Measurements from ENCODE around the gene IRAG1. TPM values are rescaled to one million over a fixed set of nuclear protein-coding genes. Genes with fewer than 3 reads are reported as not detected.

Gene IRAG1
- total and polyA plus RNA-seq, 2 of the 13 experiments (the other 11 are each of a cell fraction or from before 2014, with no cell fraction given) = 0.13 to 0.20 TPM

DNA sequence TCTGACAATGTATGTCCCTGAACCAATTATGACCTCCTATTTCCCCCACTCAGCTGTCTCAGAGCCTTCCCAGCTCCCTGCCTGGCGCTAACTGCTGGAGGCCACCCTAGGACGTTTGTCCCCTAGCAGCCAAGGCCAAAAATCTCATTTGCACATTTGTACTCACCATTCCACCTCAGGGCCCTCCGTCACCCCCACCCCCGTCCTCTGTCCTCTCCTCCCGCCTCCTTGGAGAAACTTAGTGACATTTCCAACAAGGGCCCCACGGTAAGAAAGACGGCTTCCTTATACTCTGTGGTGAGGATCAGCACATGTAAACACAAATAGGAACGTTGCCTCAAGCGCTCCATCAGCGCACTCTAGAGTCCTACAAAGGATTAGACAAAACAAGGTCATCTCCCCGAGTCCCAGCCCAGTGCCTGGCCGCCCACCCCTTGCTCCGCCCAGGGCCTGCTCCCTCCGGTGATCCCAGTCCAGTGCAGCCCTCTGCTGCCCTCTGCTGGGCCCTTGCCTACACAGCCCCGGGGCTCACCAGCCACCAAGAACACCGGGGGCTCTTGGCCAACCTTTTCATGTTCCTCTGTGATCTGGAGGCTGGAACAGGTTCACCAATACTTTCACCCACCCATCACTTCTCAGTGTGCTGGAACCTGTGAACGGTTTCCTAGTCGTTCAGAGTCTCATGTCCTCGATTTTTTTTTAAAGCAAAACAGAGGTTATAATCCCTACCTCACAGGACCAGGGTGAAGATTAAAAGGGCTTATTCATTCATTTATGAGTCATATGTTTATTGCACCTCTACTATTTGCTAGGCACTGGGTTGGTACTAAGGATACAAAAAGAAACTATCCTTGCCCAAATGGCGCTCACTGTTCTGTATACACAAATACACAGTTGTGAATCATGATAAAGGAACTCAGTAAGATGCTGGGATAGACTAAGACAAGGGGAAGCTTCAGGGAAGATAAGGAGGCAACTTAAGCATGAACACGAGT is 42.2 kb upstream of the IRAG1 start (continued):
- TF ChIP-seq, protein P1, sequence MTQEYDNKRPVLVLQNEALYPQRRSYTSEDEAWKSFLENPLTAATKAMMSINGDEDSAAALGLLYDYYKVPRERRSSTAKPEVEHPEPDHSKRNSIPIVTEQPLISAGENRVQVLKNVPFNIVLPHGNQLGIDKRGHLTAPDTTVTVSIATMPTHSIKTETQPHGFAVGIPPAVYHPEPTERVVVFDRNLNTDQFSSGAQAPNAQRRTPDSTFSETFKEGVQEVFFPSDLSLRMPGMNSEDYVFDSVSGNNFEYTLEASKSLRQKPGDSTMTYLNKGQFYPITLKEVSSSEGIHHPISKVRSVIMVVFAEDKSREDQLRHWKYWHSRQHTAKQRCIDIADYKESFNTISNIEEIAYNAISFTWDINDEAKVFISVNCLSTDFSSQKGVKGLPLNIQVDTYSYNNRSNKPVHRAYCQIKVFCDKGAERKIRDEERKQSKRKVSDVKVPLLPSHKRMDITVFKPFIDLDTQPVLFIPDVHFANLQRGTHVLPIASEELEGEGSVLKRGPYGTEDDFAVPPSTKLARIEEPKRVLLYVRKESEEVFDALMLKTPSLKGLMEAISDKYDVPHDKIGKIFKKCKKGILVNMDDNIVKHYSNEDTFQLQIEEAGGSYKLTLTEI (CRISPR knock-in tag; conservative IDR thresholded peaks at IDR 0.05) = no peak
- TF ChIP-seq RBM22 (optimal IDR thresholded peaks at IDR 0.05; ENCODE audit: low read length) (no peak), ZNF138 (CRISPR knock-in tag; IDR thresholded peaks at IDR 0.05; ENCODE audit: low read depth) (no peak), ZNF879 (CRISPR knock-in tag; IDR thresholded peaks at IDR 0.05) (0 out of 2 replicates have a peak, but pooled peaks have one; percentile 40), ZNF737 (CRISPR knock-in tag; IDR thresholded peaks at IDR 0.05; ENCODE audit: borderline replicate concordance) (no peak), NFKB2 (CRISPR knock-in tag; IDR thresholded peaks at IDR 0.05; ENCODE audit: borderline replicate concordance) (peak; percentile 57; the same call in 1 of the 2 replicates), MAFF (IDR thresholded peaks at IDR 0.05; ENCODE audit: low read depth, low read length) (no peak), KLF6 (CRISPR knock-in tag; IDR thresholded peaks at IDR 0.05) (0 out of 2 replicates have a peak, but pooled peaks have one; percentile 35)
- TF ChIP-seq, protein P2, sequence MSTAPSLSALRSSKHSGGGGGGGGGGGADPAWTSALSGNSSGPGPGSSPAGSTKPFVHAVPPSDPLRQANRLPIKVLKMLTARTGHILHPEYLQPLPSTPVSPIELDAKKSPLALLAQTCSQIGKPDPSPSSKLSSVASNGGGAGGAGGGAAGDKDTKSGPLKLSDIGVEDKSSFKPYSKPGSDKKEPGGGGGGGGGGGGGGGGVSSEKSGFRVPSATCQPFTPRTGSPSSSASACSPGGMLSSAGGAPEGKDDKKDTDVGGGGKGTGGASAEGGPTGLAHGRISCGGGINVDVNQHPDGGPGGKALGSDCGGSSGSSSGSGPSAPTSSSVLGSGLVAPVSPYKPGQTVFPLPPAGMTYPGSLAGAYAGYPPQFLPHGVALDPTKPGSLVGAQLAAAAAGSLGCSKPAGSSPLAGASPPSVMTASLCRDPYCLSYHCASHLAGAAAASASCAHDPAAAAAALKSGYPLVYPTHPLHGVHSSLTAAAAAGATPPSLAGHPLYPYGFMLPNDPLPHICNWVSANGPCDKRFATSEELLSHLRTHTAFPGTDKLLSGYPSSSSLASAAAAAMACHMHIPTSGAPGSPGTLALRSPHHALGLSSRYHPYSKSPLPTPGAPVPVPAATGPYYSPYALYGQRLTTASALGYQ (CRISPR knock-in tag; IDR thresholded peaks at IDR 0.05) = no peak
- TF ChIP-seq, protein P3, sequence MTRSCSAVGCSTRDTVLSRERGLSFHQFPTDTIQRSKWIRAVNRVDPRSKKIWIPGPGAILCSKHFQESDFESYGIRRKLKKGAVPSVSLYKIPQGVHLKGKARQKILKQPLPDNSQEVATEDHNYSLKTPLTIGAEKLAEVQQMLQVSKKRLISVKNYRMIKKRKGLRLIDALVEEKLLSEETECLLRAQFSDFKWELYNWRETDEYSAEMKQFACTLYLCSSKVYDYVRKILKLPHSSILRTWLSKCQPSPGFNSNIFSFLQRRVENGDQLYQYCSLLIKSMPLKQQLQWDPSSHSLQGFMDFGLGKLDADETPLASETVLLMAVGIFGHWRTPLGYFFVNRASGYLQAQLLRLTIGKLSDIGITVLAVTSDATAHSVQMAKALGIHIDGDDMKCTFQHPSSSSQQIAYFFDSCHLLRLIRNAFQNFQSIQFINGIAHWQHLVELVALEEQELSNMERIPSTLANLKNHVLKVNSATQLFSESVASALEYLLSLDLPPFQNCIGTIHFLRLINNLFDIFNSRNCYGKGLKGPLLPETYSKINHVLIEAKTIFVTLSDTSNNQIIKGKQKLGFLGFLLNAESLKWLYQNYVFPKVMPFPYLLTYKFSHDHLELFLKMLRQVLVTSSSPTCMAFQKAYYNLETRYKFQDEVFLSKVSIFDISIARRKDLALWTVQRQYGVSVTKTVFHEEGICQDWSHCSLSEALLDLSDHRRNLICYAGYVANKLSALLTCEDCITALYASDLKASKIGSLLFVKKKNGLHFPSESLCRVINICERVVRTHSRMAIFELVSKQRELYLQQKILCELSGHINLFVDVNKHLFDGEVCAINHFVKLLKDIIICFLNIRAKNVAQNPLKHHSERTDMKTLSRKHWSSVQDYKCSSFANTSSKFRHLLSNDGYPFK (CRISPR knock-in tag; IDR thresholded peaks at IDR 0.05; ENCODE audit: borderline replicate concordance) = peak; percentile 31; the same call in 1 of the 2 replicates
- TF ChIP-seq, protein P4, sequence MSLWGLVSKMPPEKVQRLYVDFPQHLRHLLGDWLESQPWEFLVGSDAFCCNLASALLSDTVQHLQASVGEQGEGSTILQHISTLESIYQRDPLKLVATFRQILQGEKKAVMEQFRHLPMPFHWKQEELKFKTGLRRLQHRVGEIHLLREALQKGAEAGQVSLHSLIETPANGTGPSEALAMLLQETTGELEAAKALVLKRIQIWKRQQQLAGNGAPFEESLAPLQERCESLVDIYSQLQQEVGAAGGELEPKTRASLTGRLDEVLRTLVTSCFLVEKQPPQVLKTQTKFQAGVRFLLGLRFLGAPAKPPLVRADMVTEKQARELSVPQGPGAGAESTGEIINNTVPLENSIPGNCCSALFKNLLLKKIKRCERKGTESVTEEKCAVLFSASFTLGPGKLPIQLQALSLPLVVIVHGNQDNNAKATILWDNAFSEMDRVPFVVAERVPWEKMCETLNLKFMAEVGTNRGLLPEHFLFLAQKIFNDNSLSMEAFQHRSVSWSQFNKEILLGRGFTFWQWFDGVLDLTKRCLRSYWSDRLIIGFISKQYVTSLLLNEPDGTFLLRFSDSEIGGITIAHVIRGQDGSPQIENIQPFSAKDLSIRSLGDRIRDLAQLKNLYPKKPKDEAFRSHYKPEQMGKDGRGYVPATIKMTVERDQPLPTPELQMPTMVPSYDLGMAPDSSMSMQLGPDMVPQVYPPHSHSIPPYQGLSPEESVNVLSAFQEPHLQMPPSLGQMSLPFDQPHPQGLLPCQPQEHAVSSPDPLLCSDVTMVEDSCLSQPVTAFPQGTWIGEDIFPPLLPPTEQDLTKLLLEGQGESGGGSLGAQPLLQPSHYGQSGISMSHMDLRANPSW (CRISPR knock-in tag; IDR thresholded peaks at IDR 0.05; ENCODE audit: borderline replicate concordance) = no peak
- TF ChIP-seq, protein P5, sequence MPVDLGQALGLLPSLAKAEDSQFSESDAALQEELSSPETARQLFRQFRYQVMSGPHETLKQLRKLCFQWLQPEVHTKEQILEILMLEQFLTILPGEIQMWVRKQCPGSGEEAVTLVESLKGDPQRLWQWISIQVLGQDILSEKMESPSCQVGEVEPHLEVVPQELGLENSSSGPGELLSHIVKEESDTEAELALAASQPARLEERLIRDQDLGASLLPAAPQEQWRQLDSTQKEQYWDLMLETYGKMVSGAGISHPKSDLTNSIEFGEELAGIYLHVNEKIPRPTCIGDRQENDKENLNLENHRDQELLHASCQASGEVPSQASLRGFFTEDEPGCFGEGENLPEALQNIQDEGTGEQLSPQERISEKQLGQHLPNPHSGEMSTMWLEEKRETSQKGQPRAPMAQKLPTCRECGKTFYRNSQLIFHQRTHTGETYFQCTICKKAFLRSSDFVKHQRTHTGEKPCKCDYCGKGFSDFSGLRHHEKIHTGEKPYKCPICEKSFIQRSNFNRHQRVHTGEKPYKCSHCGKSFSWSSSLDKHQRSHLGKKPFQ (CRISPR knock-in tag; IDR thresholded peaks at IDR 0.05; ENCODE audit: insufficient replicate concordance) = no peak
- TF ChIP-seq, protein P6, sequence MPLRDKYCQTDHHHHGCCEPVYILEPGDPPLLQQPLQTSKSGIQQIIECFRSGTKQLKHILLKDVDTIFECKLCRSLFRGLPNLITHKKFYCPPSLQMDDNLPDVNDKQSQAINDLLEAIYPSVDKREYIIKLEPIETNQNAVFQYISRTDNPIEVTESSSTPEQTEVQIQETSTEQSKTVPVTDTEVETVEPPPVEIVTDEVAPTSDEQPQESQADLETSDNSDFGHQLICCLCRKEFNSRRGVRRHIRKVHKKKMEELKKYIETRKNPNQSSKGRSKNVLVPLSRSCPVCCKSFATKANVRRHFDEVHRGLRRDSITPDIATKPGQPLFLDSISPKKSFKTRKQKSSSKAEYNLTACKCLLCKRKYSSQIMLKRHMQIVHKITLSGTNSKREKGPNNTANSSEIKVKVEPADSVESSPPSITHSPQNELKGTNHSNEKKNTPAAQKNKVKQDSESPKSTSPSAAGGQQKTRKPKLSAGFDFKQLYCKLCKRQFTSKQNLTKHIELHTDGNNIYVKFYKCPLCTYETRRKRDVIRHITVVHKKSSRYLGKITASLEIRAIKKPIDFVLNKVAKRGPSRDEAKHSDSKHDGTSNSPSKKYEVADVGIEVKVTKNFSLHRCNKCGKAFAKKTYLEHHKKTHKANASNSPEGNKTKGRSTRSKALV (CRISPR knock-in tag; IDR thresholded peaks at IDR 0.05) = no peak
